ENCODE measurements around the gene CHIA.

CHIA gene

GRCh38 chr1:111290630-111291029 is at the start of gene CHIA:
Gene CHIA (plus strand): TSS chr1:111290851. CDS start chr1:111310468, 19,617 bp downstream.
- Histone ChIP-seq H3K9me3 (no peaks in the 10 kb centered on the region), H3K27ac (no peak within 1 kb of the TSS), H3K36me3 (no peaks in the 10 kb centered on the region), H3K4me1 (ENCODE audit: control insufficient read depth in 1 of 2, insufficient read depth in 1 of 2, low read depth in 1 of 2, low read length in 1 of 2) (no peaks in the 10 kb centered on the region), H3K4me3 (ENCODE audit: low read depth in 1 of 2, low read length in 1 of 2) (no peak within 1 kb of the TSS), H3K27me3 (peaks cover 34% of the 10 kb centered on the region)
- no peak for TF ChIP-seq CTCF (IDR thresholded peaks at IDR 0.05)

- Histone ChIP-seq H3K36me3 (no peaks in the 10 kb centered on the region), H3K4me1 (ENCODE audit: control insufficient read depth in 1 of 2, insufficient read depth in 1 of 2, low read depth in 1 of 2, low read length in 1 of 2) (no peaks in the 10 kb centered on the region), H3K4me3 (ENCODE audit: low read depth in 1 of 2, low read length in 1 of 2) (no peak overlapping the region), H3K27ac (no peak overlapping the region), H3K27me3 (peaks cover 14% of the 10 kb centered on the region), H3K9me3 (no peaks in the 10 kb centered on the region)
- TF ChIP-seq CTCF (IDR thresholded peaks at IDR 0.05): no peak
These were observed 48.9 kb upstream of the CHIA start for GRCh38 chr1:111241797-111242196.

- Histone ChIP-seq H3K9me3 (no peaks in the 10 kb centered on the region), H3K4me3 (ENCODE audit: low read depth in 1 of 2, low read length in 1 of 2) (no peak overlapping the region), H3K36me3 (no peaks in the 10 kb centered on the region), H3K27ac (no peak overlapping the region), H3K27me3 (peaks cover 11% of the 10 kb centered on the region), H3K4me1 (ENCODE audit: control insufficient read depth in 1 of 2, insufficient read depth in 1 of 2, low read depth in 1 of 2, low read length in 1 of 2) (no peaks in the 10 kb centered on the region)
- TF ChIP-seq CTCF (IDR thresholded peaks at IDR 0.05): no peak
These were observed 47.7 kb upstream of the CHIA start for GRCh38 chr1:111242805-111243523.

- TF ChIP-seq CTCF (IDR thresholded peaks at IDR 0.05): no peak
- Histone ChIP-seq H3K4me1 (ENCODE audit: control insufficient read depth in 1 of 2, insufficient read depth in 1 of 2, low read depth in 1 of 2, low read length in 1 of 2) (no peaks in the 10 kb centered on the region), H3K36me3 (no peaks in the 10 kb centered on the region), H3K9me3 (no peaks in the 10 kb centered on the region), H3K27me3 (peaks cover 19% of the 10 kb centered on the region), H3K4me3 (ENCODE audit: low read depth in 1 of 2, low read length in 1 of 2) (no peak overlapping the region), H3K27ac (no peak overlapping the region)
These were observed 43.4 kb upstream of the CHIA start for GRCh38 chr1:111247125-111247838.

- peaks cover 35% of the 10 kb centered on the region for H3K27me3 ChIP-seq
- no peaks in the 10 kb centered on the region for H3K9me3 ChIP-seq
- no peaks in the 10 kb centered on the region for H3K4me1 ChIP-seq (ENCODE audit: control insufficient read depth in 1 of 2, insufficient read depth in 1 of 2, low read depth in 1 of 2, low read length in 1 of 2)
- TF ChIP-seq CTCF (IDR thresholded peaks at IDR 0.05): no peak
- H3K27ac ChIP-seq: no peak overlapping the region
- no peak overlapping the region for H3K4me3 ChIP-seq (ENCODE audit: low read depth in 1 of 2, low read length in 1 of 2)
- H3K36me3 ChIP-seq: no peaks in the 10 kb centered on the region
These were observed 40.7 kb upstream of the CHIA start for GRCh38 chr1:111249960-111250359.

Measured in neutrophil (primary cell).